PC-9 (cell line): ENCODE data around the gene PCDH12.

Source experiments
- CTCF ChIP-seq: fragments of 200-600 bp; sonication (generic); conservative IDR thresholded peaks from 2 replicates; pipeline ENCODE4 v1.6.1; 2017; ENCODE audit warnings: mixed run types, antibody characterized with exemption, mild to moderate bottlenecking, moderate library complexity
- EZH2 ChIP-seq: fragments of 200-600 bp; sonication (generic); IDR thresholded peaks from 2 replicates; pipeline ENCODE4 v1.8.0; 2017; ENCODE audit warnings: antibody characterized with exemption, low read depth

GRCh38 chr5:141978389-141978788 lies 20.4 kb upstream of the PCDH12 start:
- TF ChIP-seq CTCF (no peak), EZH2 (no peak)
